ENCODE measurements around the gene GLRX2. TPM values are rescaled to one million over a fixed set of nuclear protein-coding genes. Genes with fewer than 3 reads are reported as not detected.
"Not testable (repeated sequence)": the region's sequence is repeated elsewhere in the genome, so short reads cannot be mapped to it uniquely, and the experiment has no call there.

The GLRX2 gene
- total RNA-seq, 1 experiment from 2014 or later: 31.9 TPM

DNA sequence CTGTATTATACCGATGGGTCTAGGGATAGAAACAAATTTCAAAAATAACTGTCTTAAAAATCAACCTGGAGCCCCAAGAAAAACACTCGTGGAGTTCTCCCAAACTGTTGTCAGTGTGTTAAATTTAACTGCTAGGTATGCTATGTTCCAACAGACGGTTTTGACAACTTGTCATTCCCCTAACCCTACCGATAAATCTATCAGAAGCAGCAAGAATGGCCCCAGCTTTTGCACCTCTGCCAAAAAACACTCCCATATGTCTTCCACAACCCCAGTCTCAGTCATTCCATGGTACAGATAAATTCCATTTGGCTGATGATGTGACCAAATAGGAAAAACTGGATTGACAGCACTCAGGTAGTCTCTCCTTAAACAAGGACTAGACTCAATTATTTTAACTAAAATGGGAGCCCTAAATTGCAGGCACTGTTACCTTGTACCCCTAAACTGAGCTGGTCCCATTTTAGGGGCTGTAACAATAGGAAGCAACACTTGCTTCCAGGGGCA lies 51.0 kb downstream of the GLRX2 start:
- H3K27ac ChIP-seq (ENCODE audit: low read depth, low read length, poor library complexity, severe bottlenecking): no peak overlapping the region
- DNase-seq (ENCODE audit: low spot score): no peak
- BruUV-seq (replicated peaks): no TSS peak
- ChIA-PET POLR2A (ENCODE audit: low non-redundant PET) (no interaction called here), CTCF (no interaction called here)
- peaks cover 14% of the 10 kb centered on the region for H3K36me3 ChIP-seq (ENCODE audit: insufficient read depth, low read length, poor library complexity, severe bottlenecking)
- TF ChIP-seq EZH2 (IDR thresholded peaks at IDR 0.05; ENCODE audit: borderline replicate concordance, low read depth, low read length, poor library complexity, severe bottlenecking): no peak
- TF ChIP-seq, protein P1, sequence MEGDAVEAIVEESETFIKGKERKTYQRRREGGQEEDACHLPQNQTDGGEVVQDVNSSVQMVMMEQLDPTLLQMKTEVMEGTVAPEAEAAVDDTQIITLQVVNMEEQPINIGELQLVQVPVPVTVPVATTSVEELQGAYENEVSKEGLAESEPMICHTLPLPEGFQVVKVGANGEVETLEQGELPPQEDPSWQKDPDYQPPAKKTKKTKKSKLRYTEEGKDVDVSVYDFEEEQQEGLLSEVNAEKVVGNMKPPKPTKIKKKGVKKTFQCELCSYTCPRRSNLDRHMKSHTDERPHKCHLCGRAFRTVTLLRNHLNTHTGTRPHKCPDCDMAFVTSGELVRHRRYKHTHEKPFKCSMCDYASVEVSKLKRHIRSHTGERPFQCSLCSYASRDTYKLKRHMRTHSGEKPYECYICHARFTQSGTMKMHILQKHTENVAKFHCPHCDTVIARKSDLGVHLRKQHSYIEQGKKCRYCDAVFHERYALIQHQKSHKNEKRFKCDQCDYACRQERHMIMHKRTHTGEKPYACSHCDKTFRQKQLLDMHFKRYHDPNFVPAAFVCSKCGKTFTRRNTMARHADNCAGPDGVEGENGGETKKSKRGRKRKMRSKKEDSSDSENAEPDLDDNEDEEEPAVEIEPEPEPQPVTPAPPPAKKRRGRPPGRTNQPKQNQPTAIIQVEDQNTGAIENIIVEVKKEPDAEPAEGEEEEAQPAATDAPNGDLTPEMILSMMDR (conservative IDR thresholded peaks at IDR 0.05; ENCODE audit: low read depth, low read length): no peak
- no peaks in the 10 kb centered on the region for H3K27me3 ChIP-seq (replicated peaks; ENCODE audit: insufficient read depth, low read depth, low read length, poor library complexity)
- intact Hi-C loops (cut with micrococcal nuclease; ENCODE audit: unreplicated experiment): loop anchor here (10.0 kb wide), 1 partner anchor 291 kb away; no protein-coding TSS in a partner anchor
- H3K4me1 ChIP-seq (ENCODE audit: insufficient read depth, low read length, poor library complexity, severe bottlenecking): peaks cover 16% of the 10 kb centered on the region
- H3K9me3 ChIP-seq (ENCODE audit: low read depth, low read length, poor library complexity, severe bottlenecking): no peaks in the 10 kb centered on the region
- no peak overlapping the region for H3K4me3 ChIP-seq (ENCODE audit: low read depth, low read length, poor library complexity, severe bottlenecking)

DNA sequence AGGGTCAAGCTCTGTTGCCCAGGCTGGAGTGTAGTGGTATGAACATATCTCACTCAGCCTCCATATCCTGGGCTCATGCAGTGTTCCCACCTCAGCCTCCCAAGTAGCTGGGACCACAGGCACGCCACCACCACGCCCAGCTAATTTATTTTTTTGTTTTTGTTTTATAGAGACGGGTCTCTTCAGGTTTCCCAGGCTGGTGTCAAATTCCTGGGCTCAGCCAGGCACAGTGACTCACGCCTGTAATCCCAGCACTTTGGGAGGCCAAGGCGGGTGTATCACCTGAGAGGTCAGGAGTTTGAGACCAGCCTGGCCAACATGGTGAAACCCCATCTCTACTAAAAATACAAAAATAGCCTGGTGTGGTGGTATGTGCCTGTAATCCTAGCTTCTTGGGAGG lies 56.3 kb downstream of the GLRX2 start:
- H3K9me3 ChIP-seq (ENCODE audit: low read depth, low read length, poor library complexity, severe bottlenecking); POLR2A ChIA-PET (ENCODE audit: low non-redundant PET); CTCF ChIA-PET; H3K4me1 ChIP-seq (ENCODE audit: insufficient read depth, low read length, poor library complexity, severe bottlenecking); H3K4me3 ChIP-seq (ENCODE audit: low read depth, low read length, poor library complexity, severe bottlenecking); intact Hi-C loops (cut with micrococcal nuclease; ENCODE audit: unreplicated experiment); BruUV-seq (replicated peaks); H3K27me3 ChIP-seq (replicated peaks; ENCODE audit: insufficient read depth, low read depth, low read length, poor library complexity); DNase-seq (ENCODE audit: low spot score); H3K27ac ChIP-seq (ENCODE audit: low read depth, low read length, poor library complexity, severe bottlenecking): not testable (repeated sequence)
- peaks cover 48% of the 10 kb centered on the region for H3K36me3 ChIP-seq (ENCODE audit: insufficient read depth, low read length, poor library complexity, severe bottlenecking)

Small RNA genes lying within 50 kb of the gene (microRNA-seq; reads per million reads assigned to microRNA genes)
- not detected for gene MIR1278

Other genes with a start within 250 kb of the GLRX2 start
- 93.9 and 100 TPM in 2 replicates for gene UCHL5, start 46.1 kb downstream of the GLRX2 start, total RNA-seq (2021)
- 93.5 and 97.6 TPM in 2 replicates for gene RO60, start 45.8 kb downstream of the GLRX2 start, total RNA-seq (2021)
- 61.5 and 71.0 TPM in 2 replicates for gene CDC73, start 16.6 kb upstream of the GLRX2 start, total RNA-seq (2021)
- 0.24 and 0.39 TPM in 2 replicates for gene B3GALT2, start 81.2 kb upstream of the GLRX2 start, total RNA-seq (2021)